ENCODE results near the gene SGCG. TPM values are rescaled to one million over a fixed set of nuclear protein-coding genes. Genes with fewer than 3 reads are reported as not detected.

Gene SGCG
- total RNA-seq, 1 experiment from 2014 or later: 0.15 TPM

- BruUV-seq (replicated peaks): no TSS peak
- Histone ChIP-seq H3K4me1 (ENCODE audit: control insufficient read depth in 1 of 2, insufficient read depth in 2 of 2, low read length in 2 of 2) (no peaks in the 10 kb centered on the region), H3K27me3 (ENCODE audit: insufficient read depth, low read length) (no peaks in the 10 kb centered on the region), H2AFZ (ENCODE audit: low read depth, low read length, poor library complexity, severe bottlenecking) (no peak overlapping the region), H3K27ac (ENCODE audit: low read depth, low read length) (no peak overlapping the region), H4K20me1 (ENCODE audit: insufficient read depth) (no peaks in the 10 kb centered on the region), H3K79me2 (ENCODE audit: insufficient read depth, low read length) (no peaks in the 10 kb centered on the region), H3K9ac (ENCODE audit: low read length) (no peak overlapping the region), H3K9me3 (ENCODE audit: control insufficient read depth in 1 of 2, insufficient read depth in 1 of 2, low read depth in 1 of 2, low read length in 2 of 2) (no peaks in the 10 kb centered on the region), H3K4me3 (replicated peaks in 1 of 2; ENCODE audit: low read depth in 1 of 2, low read length in 2 of 2) (no peak overlapping the region), H3K36me3 (ENCODE audit: control insufficient read depth in 1 of 2, insufficient read depth in 2 of 2, low read length in 2 of 2) (no peaks in the 10 kb centered on the region), H3K4me2 (ENCODE audit: low read length) (no peak overlapping the region), H3K9me2 (ENCODE audit: insufficient read depth) (no peaks in the 10 kb centered on the region)
- intact Hi-C loops (cut with micrococcal nuclease): no loop called here
- ChIA-PET POLR2A (no interaction called here), RAD21 (ENCODE audit: low non-redundant PET in 1 of 2, low total read pairs in 2 of 2, uncharacterized antibody in 2 of 2, unreplicated experiment in 2 of 2) (no interaction called here), CTCF (no interaction called here)
- ATAC-seq (no peak), DNase-seq (ENCODE audit: low read depth, low spot score) (no peak)
- TF ChIP-seq ZBTB33 (IDR thresholded peaks at IDR 0.05; ENCODE audit: extremely low read depth, insufficient replicate concordance, low read length) (no peak), POLR2A (IDR thresholded peaks at IDR 0.05; ENCODE audit: borderline replicate concordance, extremely low read depth, insufficient read depth, insufficient read length) (no peak)
Observed at GRCh38 chr13:23144431-23144830, 36.3 kb upstream of the SGCG start.

DNA sequence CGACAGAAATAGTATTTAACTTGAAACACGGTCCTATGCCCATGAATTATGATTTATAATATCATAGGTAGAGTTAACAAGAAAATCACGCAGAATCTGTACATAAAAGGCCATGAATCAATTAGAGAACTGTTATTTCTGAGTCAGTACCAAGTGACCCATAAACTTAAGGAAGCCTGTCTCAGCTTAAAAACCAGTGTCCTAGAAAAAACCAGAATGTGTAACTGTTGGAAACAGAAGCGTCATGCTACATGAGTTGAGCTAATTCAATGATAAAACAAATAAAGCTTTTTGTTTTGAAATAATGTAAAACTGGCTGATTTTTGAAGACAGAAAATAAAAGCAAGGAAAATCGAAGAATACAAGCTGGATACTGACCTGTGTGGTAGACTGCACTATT is 34.8 kb upstream of the SGCG start:
- no TSS peak for BruUV-seq (replicated peaks)
- Histone ChIP-seq H3K27ac (ENCODE audit: low read depth, low read length) (no peak overlapping the region), H4K20me1 (ENCODE audit: insufficient read depth) (no peaks in the 10 kb centered on the region), H3K9me2 (ENCODE audit: insufficient read depth) (no peaks in the 10 kb centered on the region), H2AFZ (ENCODE audit: low read depth, low read length, poor library complexity, severe bottlenecking) (no peak overlapping the region), H3K4me2 (ENCODE audit: low read length) (no peak overlapping the region), H3K9ac (ENCODE audit: low read length) (no peak overlapping the region), H3K9me3 (ENCODE audit: control insufficient read depth in 1 of 2, insufficient read depth in 1 of 2, low read depth in 1 of 2, low read length in 2 of 2) (no peaks in the 10 kb centered on the region), H3K4me1 (ENCODE audit: control insufficient read depth in 1 of 2, insufficient read depth in 2 of 2, low read length in 2 of 2) (no peaks in the 10 kb centered on the region), H3K4me3 (replicated peaks in 1 of 2; ENCODE audit: low read depth in 1 of 2, low read length in 2 of 2) (no peak overlapping the region), H3K27me3 (ENCODE audit: insufficient read depth, low read length) (no peaks in the 10 kb centered on the region), H3K79me2 (ENCODE audit: insufficient read depth, low read length) (no peaks in the 10 kb centered on the region), H3K36me3 (ENCODE audit: control insufficient read depth in 1 of 2, insufficient read depth in 2 of 2, low read length in 2 of 2) (no peaks in the 10 kb centered on the region)
- DNase-seq (ENCODE audit: low read depth, low spot score): no peak
- ChIA-PET RAD21 (ENCODE audit: low non-redundant PET in 1 of 2, low total read pairs in 2 of 2, uncharacterized antibody in 2 of 2, unreplicated experiment in 2 of 2) (no interaction called here), CTCF (no interaction called here), POLR2A (no interaction called here)
- intact Hi-C loops (cut with micrococcal nuclease): no loop called here
- no peak for ATAC-seq
- TF ChIP-seq POLR2AphosphoS5 (IDR thresholded peaks at IDR 0.05; ENCODE audit: low read depth, low read length) (no peak), EZH2phosphoT487 (IDR thresholded peaks at IDR 0.05; ENCODE audit: borderline replicate concordance) (no peak), FOSL1 (IDR thresholded peaks at IDR 0.05; ENCODE audit: low read depth) (no peak), ZBTB33 (IDR thresholded peaks at IDR 0.05; ENCODE audit: extremely low read depth, insufficient replicate concordance, low read length) (no peak), CBX3 (IDR thresholded peaks at IDR 0.05; ENCODE audit: low read depth) (no peak), YY1 (IDR thresholded peaks at IDR 0.05; ENCODE audit: extremely low read depth, insufficient replicate concordance, low read depth, low read length) (no peak), POLR2A (IDR thresholded peaks at IDR 0.05; ENCODE audit: borderline replicate concordance, extremely low read depth, insufficient read depth, insufficient read length) (no peak), JUND (IDR thresholded peaks at IDR 0.05) (no peak), SP1 (IDR thresholded peaks at IDR 0.05; ENCODE audit: low read depth) (no peak), SRF (IDR thresholded peaks at IDR 0.05; ENCODE audit: low read depth) (no peak), EZH2 (IDR thresholded peaks at IDR 0.05) (no peak), EGR1 (IDR thresholded peaks at IDR 0.05; ENCODE audit: low read depth) (no peak)
- TF ChIP-seq, protein P1, sequence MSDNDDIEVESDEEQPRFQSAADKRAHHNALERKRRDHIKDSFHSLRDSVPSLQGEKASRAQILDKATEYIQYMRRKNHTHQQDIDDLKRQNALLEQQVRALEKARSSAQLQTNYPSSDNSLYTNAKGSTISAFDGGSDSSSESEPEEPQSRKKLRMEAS (IDR thresholded peaks at IDR 0.05): no peak
- TF ChIP-seq, protein P2, sequence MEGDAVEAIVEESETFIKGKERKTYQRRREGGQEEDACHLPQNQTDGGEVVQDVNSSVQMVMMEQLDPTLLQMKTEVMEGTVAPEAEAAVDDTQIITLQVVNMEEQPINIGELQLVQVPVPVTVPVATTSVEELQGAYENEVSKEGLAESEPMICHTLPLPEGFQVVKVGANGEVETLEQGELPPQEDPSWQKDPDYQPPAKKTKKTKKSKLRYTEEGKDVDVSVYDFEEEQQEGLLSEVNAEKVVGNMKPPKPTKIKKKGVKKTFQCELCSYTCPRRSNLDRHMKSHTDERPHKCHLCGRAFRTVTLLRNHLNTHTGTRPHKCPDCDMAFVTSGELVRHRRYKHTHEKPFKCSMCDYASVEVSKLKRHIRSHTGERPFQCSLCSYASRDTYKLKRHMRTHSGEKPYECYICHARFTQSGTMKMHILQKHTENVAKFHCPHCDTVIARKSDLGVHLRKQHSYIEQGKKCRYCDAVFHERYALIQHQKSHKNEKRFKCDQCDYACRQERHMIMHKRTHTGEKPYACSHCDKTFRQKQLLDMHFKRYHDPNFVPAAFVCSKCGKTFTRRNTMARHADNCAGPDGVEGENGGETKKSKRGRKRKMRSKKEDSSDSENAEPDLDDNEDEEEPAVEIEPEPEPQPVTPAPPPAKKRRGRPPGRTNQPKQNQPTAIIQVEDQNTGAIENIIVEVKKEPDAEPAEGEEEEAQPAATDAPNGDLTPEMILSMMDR (IDR thresholded peaks at IDR 0.05 in 2 of 3, conservative IDR thresholded peaks at IDR 0.05 in 1 of 3; ENCODE audit: borderline replicate concordance in 1 of 3, insufficient read depth in 1 of 3, low read depth in 2 of 3, low read length in 2 of 3): no peak

Data from HCT116 (cell line).